ENCODE results near the gene CDK18. TPM values are rescaled to one million over a fixed set of nuclear protein-coding genes. Genes with fewer than 3 reads are reported as not detected.

Gene CDK18
- total and polyA plus RNA-seq, 10 of the 15 experiments (the other 5 are each of a cell fraction or from before 2014, with no cell fraction given): 0.13 to 4.4 (median 0.52) TPM; not detected in 2

- TF ChIP-seq ZBTB11 (CRISPR knock-in tag; IDR thresholded peaks at IDR 0.05): no peak
- TF ChIP-seq HCFC1 (IDR thresholded peaks at IDR 0.05; ENCODE audit: low read length): no peak
Observed at GRCh38 chr1:205483372-205483771, 21.1 kb upstream of the CDK18 start (continued).

GRCh38 chr1:205484985-205485967 is 19.2 kb upstream of the CDK18 start:
- Histone ChIP-seq H3K36me3 (ENCODE audit: control insufficient read depth in 2 of 2, insufficient read depth in 2 of 2, low read length in 1 of 2) (no peaks in the 10 kb centered on the region), H3K4me2 (ENCODE audit: control insufficient read depth, insufficient read depth) (no peak overlapping the region), H3K9me3 (replicated peaks; ENCODE audit: control insufficient read depth, insufficient read depth, low read length) (no peaks in the 10 kb centered on the region), H2AFZ (ENCODE audit: control insufficient read depth, low read depth, low read length) (no peak overlapping the region), H3K79me2 (ENCODE audit: control insufficient read depth, insufficient read depth, low read length) (no peaks in the 10 kb centered on the region), H3K4me3 (no peak overlapping the region), H3K27ac (ENCODE audit: control insufficient read depth, insufficient read depth) (no peak overlapping the region), H3K27me3 (replicated peaks in 1 of 2; ENCODE audit: control insufficient read depth in 2 of 2, insufficient read depth in 2 of 2, low read length in 1 of 2) (0 out of 4 replicates have a peak, but pooled peaks cover 0 to 1% of the 10 kb centered on the region in 2 experiments), H4K20me1 (ENCODE audit: control insufficient read depth, insufficient read depth) (no peaks in the 10 kb centered on the region), H3K4me1 (ENCODE audit: control insufficient read depth, insufficient read depth, low read length) (peaks cover 17% of the 10 kb centered on the region), H3K9ac (ENCODE audit: control insufficient read depth, insufficient read depth, low read length) (no peak overlapping the region)
- RAD21 ChIA-PET (ENCODE audit: unreplicated experiment): interaction anchor here (0.7 to 11.2 kb wide), 53 partner anchors 9 to 1598 kb away, joined by 3 to 342 read pairs (median 6); partner anchors contain the start of genes ELK4, KLHDC8A and LEMD1
- FAIRE-seq (peak; percentile 73), DNase-seq (ENCODE audit: low read depth, low spot score) (no peak), ATAC-seq (peak; percentile 65)
- POLR2A ChIA-PET: interaction anchor here (0.6 to 1.0 kb wide), 4 partner anchors 39 to 211 kb away, joined by 3 to 7 read pairs (median 3); no protein-coding TSS in a partner anchor
- CTCF ChIA-PET: interaction anchor here (0.5 to 22.4 kb wide), 67 partner anchors 7 to 713 kb away, joined by 3 to 891 read pairs (median 5); partner anchors contain the start of genes CDK18, KLHDC8A, LEMD1 and RBBP5
- no TSS peak for BruUV-seq (replicated peaks)
- in situ Hi-C loops (cut with MboI) (loop anchor here (5.0 kb wide), 3 partner anchors 37 to 213 kb away; no protein-coding TSS in a partner anchor), intact Hi-C loops (cut with micrococcal nuclease; ENCODE audit: unreplicated experiment) (loop anchor here (1.0 to 5.0 kb wide), 5 partner anchors 88 to 212 kb away; no protein-coding TSS in a partner anchor)
- SMC1A ChIA-PET (ENCODE audit: uncharacterized antibody, unreplicated experiment): interaction anchor here (0.6 to 17.0 kb wide), 40 partner anchors 8 to 218 kb away, joined by 3 to 319 read pairs (median 6); partner anchors contain the start of genes KLHDC8A, LEMD1 and NUAK2
- WGBS (ENCODE audit: insufficient coverage, insufficient replicate concordance, low lambda C conversion rate, missing lambda C conversion rate): 19% methylated on average over 13 of the region's 13 CpGs
- TF ChIP-seq REST (IDR thresholded peaks at IDR 0.05; ENCODE audit: low read depth, low read length) (no peak), ZNF207 (IDR thresholded peaks at IDR 0.05; ENCODE audit: borderline replicate concordance) (peak; percentile 62; the same call in 1 of the 2 replicates), ZNF592 (IDR thresholded peaks at IDR 0.05) (peak; percentile 62; the same call in 1 of the 2 replicates), EZH2 (IDR thresholded peaks at IDR 0.05; ENCODE audit: borderline replicate concordance, control insufficient read depth, low read depth, low read length) (no peak), FOXM1 (IDR thresholded peaks at IDR 0.05; ENCODE audit: low read depth, low read length) (no peak)

Data from GM12878 (cell line).